Skeletal muscle tissue (tissue), 4 donors: ENCODE data around the gene ATP9A. TPM values are rescaled to one million over a fixed set of nuclear protein-coding genes. Genes with fewer than 3 reads are reported as not detected.
A peak's percentile ranks its signal among the peaks of the same experiment; 100 is the strongest.
"Not testable (repeated sequence)": the region's sequence is repeated elsewhere in the genome, so short reads cannot be mapped to it uniquely, and the experiment has no call there.

ENCODE experiments used
- H3K27ac ChIP-seq: one replicate; pipeline ENCODE4 v1.7.0; 2013; ENCODE audit warnings: mild to moderate bottlenecking, low read depth, low read length, inconsistent platforms
- H3K27me3 ChIP-seq, 3 donors: one replicate each; pipeline ENCODE4 v1.7.0; 2013; ENCODE audit warnings: low read length in 3 of 3; ENCODE audit not compliant: control insufficient read depth in 3 of 3, insufficient read depth in 3 of 3
- H3K36me3 ChIP-seq, 3 donors: one replicate each; pipeline ENCODE4 v1.7.0; 2013; ENCODE audit warnings: low read length in 3 of 3; ENCODE audit not compliant: control insufficient read depth in 3 of 3, insufficient read depth in 3 of 3
- H3K4me1 ChIP-seq, 3 donors: one replicate each; pipeline ENCODE4 v1.7.0; 2013; ENCODE audit warnings: low read length in 3 of 3, mild to moderate bottlenecking in 3 of 3; ENCODE audit not compliant: control insufficient read depth in 3 of 3, insufficient read depth in 3 of 3
- H3K4me3 ChIP-seq, 3 donors: one replicate each; pipeline ENCODE4 v1.7.0; 2013; ENCODE audit warnings: low read length in 3 of 3
- H3K9ac ChIP-seq, 3 donors: one replicate each; pipeline ENCODE4 v1.7.0; 2013; ENCODE audit warnings: low read length in 3 of 3, mild to moderate bottlenecking in 3 of 3, moderate library complexity in 2 of 3, low read depth in 1 of 3
- H3K9me3 ChIP-seq, 3 donors: one replicate each; pipeline ENCODE4 v1.7.0; 2013; ENCODE audit warnings: low read length in 3 of 3; ENCODE audit not compliant: control insufficient read depth in 3 of 3
- total RNA-seq: library from RNA; depleted of rRNA; stranded (reverse); fragments of >200 nt; gene quantifications from one replicate; pipeline ENCODE4 v1.2.3, GENCODE V29; 2014
- donor health status: Osteomylitis.

The ATP9A gene
- total RNA-seq, 1 donor from 2014 or later: 56.4 TPM

GRCh38 chr20:51769976-51770615 lies 1.9 kb upstream of the ATP9A start:
- Histone ChIP-seq H3K27ac (no peak overlapping the region), H3K4me1 (peaks cover 4 to 9% (median 8%) of the 10 kb centered on the region in 3 donors), H3K4me3 (no peak overlapping the region), H3K9me3 (no peaks in the 10 kb centered on the region), H3K27me3 (peaks cover 0 to 4% (median 0%) of the 10 kb centered on the region in 3 donors), H3K9ac (no peak overlapping the region), H3K36me3 (no peaks in the 10 kb centered on the region)

- Histone ChIP-seq H3K9ac (peak overlapping the region in 1 of 3 donors; percentile 25), H3K36me3 (no peaks in the 10 kb centered on the region), H3K9me3 (no peaks in the 10 kb centered on the region), H3K27me3 (peaks cover 0 to 4% (median 0%) of the 10 kb centered on the region in 3 donors), H3K27ac (no peak overlapping the region), H3K4me1 (peaks cover 4 to 9% (median 8%) of the 10 kb centered on the region in 3 donors), H3K4me3 (peak overlapping the region; percentile 43 to 72 (median 52))
These were observed 748 bp upstream of the ATP9A start for GRCh38 chr20:51768759-51769517.

DNA sequence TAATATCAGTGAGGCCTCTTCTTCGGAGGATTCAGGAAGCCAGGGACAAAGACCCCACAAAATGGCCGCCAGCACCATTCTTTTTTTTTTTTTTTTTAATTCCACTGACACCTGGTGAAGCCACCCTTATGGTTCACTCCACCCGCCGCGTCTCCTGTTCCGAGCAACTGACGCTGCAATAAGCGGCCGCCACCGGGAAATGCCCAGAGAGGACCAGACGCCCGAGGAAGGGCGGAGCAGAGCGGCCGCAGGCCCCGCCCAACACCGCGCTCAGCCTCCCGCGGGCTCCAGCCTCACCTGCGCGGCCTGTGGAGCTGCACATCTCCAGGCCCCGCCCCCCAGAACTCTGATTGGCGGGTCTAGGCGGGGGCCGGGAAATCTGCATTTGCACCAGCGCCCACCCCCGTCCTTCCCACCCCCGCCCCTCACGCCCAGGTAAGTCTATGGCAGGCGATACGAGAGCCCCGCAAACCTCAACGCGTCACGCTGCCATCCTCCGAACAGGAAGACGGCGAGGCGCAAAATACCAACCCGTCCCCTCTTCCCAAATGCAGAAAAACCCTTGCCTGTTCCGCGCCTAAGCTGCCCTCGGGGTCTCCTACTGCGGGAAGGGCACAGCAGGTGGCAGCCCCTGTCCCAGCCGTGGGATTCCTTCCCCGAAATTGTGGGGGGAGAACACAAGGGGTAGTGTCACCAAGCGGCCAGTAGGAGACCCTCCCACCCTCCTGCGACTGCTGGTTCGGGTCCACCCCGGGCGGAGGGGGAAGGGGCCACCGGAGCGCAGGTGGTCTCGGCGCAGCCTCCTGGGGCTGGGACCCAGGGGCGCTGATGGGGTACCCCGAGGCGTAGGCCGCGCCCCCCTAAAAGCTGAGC lies 960 bp downstream of the ATP9A start:
- Histone ChIP-seq H3K9me3 (no peaks in the 10 kb centered on the region), H3K9ac (peak overlapping the region; percentile 73 to 84 (median 83)), H3K36me3 (no peaks in the 10 kb centered on the region), H3K27ac (peak overlapping the region; percentile 25), H3K4me3 (peak overlapping the region; percentile 78 to 80 (median 78)), H3K4me1 (peaks cover 4 to 9% (median 8%) of the 10 kb centered on the region in 3 donors), H3K27me3 (peaks cover 0 to 4% (median 0%) of the 10 kb centered on the region in 3 donors)

- H3K9me3 ChIP-seq, H3K27ac ChIP-seq, H3K36me3 ChIP-seq, H3K4me3 ChIP-seq, H3K9ac ChIP-seq, H3K27me3 ChIP-seq, H3K4me1 ChIP-seq: not testable (repeated sequence)
These were observed 2.8 kb downstream of the ATP9A start for GRCh38 chr20:51765381-51765780.

GRCh38 chr20:51763965-51764602 lies 4.1 kb downstream of the ATP9A start:
- peaks cover 0 to 2% (median 0%) of the 10 kb centered on the region in 3 donors for H3K36me3 ChIP-seq

DNA sequence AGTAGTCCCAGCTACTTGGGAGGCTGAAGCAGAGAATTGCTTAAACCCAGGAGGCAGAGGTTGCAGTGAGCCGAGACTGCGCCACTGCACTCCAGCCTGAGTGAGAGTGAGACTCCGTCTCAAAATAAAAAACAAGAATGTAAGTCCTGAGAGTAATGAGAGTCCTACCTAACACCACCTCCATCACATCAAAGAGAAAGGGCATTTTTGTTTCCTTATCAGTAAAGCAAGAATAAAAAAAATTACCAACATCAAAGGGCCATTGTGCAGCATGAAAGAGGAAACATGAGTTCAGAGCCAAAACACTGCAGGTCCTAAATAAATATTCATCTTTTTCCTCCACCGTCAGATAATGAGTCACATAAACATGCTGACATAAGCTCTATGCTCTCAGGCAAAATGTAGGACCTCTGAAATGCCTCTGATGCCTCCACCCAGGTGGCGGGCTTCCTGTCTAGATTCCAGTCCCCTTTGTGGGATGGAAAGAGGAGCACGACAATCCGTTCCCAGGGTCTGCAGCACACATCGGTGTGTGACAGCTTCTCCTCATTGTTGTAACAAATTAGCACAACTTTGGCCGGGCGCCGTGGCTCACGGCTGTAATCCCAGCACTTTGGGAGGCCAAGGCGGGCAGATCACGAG lies 7.2 kb downstream of the ATP9A start:
- Histone ChIP-seq H3K9me3 (no peaks in the 10 kb centered on the region), H3K27ac (no peak overlapping the region), H3K9ac (no peak overlapping the region), H3K4me1 (no peaks in the 10 kb centered on the region), H3K27me3 (no peaks in the 10 kb centered on the region), H3K4me3 (no peak overlapping the region), H3K36me3 (peaks cover 0 to 2% (median 0%) of the 10 kb centered on the region in 3 donors)

More at GRCh38 chr20:51763965-51764602, 4.1 kb downstream of the ATP9A start:
- peaks cover 0 to 4% (median 0%) of the 10 kb centered on the region in 3 donors for H3K27me3 ChIP-seq
- no peaks in the 10 kb centered on the region for H3K9me3 ChIP-seq
- no peak overlapping the region for H3K27ac ChIP-seq
- no peak overlapping the region for H3K9ac ChIP-seq
- peaks cover 4 to 9% (median 8%) of the 10 kb centered on the region in 3 donors for H3K4me1 ChIP-seq
- no peak overlapping the region for H3K4me3 ChIP-seq

DNA sequence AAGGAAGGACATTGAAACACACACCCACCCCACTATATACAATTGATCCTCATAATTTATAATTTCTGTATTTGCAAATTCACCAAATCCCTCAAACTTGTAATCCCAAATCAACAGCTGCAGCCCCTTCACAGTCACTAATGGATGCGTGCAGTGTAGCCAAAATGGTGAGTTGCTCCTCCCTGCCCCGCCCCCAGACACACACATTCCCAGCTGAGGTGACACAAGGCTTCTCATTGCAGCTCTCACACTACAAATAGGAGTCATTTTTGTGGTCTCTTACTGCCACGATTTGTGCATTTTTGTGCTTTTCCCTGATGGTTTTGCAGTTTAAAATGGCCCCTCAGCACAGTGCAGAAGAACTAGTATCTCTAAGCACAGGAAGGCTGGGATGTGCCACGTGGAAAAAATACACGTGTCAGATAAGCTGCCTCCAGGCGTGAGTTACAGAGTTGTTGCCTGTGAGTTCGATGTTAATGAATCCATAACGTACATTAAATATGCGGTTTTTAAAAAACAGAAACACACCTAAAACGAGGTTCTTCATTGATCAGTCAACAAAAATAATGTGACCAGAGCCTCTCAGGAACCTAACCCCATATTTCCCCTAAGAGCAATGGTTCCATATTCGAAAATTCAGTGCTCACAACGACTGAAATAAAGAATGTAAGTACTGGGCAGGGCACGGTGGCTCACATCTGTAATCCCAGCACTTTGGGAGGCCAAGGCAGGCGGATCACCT lies 8.2 kb downstream of the ATP9A start:
- Histone ChIP-seq H3K9ac (no peak overlapping the region), H3K36me3 (peaks cover 0 to 2% (median 0%) of the 10 kb centered on the region in 3 donors), H3K4me3 (no peak overlapping the region), H3K4me1 (no peaks in the 10 kb centered on the region), H3K27ac (no peak overlapping the region), H3K9me3 (no peaks in the 10 kb centered on the region), H3K27me3 (no peaks in the 10 kb centered on the region)

GRCh38 chr20:51758978-51759544 lies 9.1 kb downstream of the ATP9A start:
- Histone ChIP-seq H3K9me3 (no peaks in the 10 kb centered on the region), H3K4me3 (no peak overlapping the region), H3K9ac (no peak overlapping the region), H3K36me3 (peaks cover 0 to 2% (median 0%) of the 10 kb centered on the region in 3 donors), H3K27ac (no peak overlapping the region), H3K4me1 (no peaks in the 10 kb centered on the region), H3K27me3 (no peaks in the 10 kb centered on the region)
